NCI-H524 treated with DMSO at 0.1 percent for 48 hours (cell line): ENCODE results near the gene MYLIP.

Experiments used
- DNase-seq: peaks from one replicate; lab custom pipeline; 2025; lab: John Stamatoyannopoulos, UW

Gene MYLIP

DNA sequence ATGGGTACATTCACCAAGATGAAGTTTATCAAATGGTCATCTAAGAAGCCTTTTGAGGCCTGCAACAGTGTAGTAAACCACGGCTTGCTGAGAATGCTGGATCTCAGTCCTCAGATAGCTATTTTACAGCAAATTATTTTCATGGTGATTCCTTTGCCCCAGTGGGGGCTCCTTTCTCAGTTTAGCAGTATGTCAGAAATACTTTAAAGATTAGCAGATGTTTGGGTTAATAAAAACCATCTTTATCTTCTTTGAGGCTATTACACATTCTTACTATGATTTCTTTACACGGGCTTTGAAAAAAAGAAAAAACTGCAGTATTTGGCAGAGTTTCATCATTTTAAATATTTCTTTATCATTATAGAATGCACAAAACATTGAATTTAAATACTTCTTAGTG, 10.7 kb downstream of the MYLIP start:
- DNase-seq = no peak

DNA sequence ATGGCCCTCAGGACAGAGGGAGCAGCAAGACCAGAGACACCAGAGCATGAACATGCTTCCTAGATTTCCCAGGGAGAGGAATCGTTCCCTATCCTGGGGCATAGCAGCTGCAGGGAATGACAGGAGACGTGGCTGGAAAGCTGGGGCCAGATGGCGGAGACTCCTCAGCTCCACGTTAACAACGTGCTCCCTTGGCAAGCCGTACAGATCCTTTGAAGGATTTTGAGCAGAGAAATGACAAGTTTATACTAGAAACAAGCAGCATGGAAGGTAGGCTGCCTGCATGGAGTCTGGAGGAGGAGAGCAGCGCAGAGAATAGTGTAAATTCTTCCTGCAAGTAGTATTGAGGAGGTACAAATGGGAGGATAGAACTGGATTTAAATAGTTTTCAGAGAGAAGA, 11.7 kb downstream of the MYLIP start:
- peak; percentile 47 for DNase-seq

DNA sequence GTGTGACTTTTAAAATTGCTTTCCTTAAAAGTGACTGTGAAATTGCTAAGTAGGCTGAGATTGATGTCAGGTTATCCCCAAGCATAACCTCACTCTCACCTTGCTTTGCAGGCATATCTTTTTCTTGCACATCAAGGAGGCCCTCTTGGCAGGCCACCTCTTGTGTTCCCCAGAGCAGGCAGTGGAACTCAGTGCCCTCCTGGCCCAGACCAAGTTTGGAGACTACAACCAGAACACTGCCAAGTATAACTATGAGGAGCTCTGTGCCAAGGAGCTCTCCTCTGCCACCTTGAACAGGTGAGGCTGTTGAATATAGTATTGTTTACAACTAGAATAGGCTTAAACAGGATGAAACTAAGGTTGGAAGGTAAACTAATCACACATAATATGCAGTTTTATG, 12.6 kb downstream of the MYLIP start:
- DNase-seq = no peak

DNA sequence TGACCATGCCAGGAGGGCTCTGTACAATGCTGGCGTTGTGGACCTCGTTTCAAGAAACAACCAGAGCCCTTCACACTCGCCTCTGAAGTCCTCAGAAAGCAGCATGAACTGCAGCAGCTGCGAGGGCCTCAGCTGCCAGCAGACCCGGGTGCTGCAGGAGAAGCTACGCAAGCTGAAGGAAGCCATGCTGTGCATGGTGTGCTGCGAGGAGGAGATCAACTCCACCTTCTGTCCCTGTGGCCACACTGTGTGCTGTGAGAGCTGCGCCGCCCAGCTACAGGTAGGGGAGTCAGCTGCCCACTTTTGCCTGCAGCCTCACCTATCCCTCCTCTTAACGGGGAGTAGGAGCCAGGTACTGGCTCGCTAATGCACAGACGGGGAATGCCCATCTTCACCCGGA, 16.2 kb downstream of the MYLIP start:
- DNase-seq = no peak

DNA sequence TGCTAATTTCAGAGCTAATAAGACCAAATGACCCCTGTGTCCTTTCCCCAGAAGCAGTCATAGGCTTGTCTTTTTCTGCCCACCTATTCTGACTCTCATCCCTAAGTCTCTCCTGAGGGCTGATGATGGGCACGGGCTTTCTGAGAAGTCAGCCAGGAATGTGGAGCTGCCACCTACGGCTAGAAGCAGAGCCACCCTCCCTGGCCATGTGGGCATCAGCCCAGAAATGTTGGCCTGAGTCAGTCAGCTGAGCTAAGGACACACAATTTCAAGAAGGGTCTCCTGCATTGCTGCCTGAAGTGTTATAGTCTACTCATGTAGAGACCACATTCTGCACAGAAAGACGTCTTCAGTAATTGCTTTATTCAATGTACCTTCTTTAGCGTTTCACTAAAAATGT, 17.1 kb downstream of the MYLIP start:
- no peak for DNase-seq

DNA sequence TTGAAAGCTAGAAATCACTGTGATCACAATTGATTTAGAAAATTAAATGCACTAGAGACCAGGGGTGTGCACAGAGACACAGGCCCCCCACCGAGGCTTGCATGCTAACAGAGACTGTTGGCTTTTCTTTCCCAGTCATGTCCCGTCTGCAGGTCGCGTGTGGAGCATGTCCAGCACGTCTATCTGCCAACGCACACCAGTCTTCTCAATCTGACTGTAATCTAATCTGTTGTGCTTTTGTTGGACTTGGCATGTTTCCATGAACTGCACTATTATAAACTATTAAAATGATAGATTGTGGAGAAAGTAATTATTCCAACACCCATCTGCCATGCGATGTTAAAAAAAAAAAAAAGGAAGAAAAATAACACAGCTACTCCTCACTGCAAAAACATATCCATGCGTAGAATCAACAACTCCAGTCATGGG, 17.7 kb downstream of the MYLIP start:
- no peak for DNase-seq

DNA sequence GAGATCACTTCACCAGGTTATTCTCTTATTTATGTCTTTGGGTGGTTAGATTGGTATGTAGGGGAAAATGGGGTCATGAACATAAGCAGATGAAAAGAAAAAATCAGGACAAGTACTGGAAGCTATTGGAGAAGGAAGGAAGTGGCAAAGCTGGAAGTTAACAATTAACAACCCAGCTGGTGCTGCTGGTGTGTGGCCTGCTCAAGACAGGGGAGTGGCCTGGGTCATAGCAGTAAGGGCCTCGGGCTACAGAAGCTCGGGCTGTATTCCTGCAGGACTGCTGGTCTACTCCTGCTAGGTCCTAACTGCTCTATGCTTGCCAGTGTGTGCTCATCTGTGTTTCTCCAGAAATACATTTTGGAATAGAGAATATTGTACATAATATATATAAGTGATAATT, 19.6 kb downstream of the MYLIP start:
- DNase-seq = no peak

DNA sequence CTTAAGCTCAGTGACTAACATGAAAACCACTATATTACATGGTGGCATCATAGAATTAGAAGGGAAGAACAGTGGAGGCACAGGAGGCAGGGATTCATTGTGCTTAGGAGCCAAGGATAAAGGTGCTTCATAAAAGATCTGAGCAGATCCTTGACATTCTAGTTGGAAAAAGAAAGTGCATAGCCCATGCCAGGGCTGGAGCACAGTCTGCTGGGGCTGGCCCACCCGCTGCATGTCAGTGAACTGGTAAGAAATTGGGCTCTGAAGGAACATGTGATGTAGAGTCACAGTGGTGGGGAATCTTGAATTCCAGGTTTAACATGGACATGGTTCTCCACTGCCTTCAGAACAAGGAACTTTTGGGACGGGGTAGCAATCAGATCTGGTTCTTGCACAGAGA, 20.4 kb downstream of the MYLIP start:
- no peak for DNase-seq

DNA sequence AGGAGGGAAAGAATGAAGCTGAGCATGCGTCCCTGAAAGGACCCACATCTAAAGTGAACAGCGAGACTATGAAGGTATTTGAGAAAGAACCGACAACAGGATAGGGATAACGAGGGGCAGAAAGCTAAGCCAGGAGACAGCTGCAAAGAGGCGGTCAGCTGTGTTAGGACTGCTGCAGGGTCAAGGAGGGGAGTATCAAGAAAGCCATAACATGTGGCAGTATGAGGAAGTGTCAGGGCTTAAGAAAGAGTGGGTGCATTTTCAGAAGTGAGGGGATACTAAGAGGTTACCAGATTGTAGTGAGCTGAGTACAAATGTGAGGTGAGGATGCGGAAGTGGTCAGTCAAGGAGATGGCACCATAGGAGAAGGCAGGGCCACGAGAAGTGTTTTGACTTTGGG, 21.2 kb downstream of the MYLIP start:
- DNase-seq = no peak

DNA sequence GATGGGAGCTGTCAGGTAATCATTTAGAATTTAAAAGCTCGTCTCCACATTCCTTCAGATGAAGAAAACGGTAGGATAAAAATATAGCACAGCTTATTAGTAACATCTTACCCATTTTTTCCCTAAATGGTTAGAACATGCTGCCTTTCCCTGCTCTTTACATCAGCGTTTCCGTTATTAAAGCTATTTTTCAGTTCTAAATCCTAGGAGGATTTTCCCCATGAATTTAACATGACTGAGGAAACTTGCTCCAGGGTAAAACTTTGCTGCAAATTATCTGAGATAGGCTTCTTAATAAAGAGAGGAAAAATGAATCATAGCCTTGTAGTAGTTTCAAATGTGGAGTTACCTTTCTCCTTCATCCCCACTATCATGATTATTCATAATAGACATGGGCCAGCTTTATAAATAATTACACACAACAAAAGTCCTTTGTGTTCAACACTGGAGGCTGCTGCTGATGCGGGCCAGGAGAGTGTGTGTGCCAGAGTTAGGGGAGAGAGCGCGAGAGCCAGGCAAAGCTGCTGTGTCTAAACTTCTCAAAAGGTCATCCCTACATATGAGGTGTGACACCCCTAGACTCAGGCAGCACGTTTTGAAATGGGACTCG, 24.4 kb downstream of the MYLIP start:
- no peak for DNase-seq

DNA sequence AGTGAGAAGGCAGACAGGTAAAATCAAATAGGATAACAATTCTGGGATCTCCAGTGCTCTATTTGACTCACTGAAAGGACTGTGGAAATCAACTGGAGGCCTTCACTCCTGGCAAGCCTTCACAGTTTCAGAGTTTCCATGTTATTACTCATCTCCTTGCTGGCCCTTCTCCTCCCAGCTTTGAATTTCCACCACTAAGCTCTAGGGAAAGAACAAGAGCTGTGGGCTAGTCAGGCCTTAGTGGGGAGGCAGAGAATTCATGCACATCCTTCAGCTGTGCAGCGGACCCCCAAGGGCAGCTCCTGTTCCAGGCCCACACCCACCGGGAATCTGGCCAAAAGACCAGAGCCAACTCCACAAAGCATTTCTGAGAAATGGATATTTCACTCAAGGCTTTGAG, 26.0 kb downstream of the MYLIP start:
- no peak for DNase-seq

DNA sequence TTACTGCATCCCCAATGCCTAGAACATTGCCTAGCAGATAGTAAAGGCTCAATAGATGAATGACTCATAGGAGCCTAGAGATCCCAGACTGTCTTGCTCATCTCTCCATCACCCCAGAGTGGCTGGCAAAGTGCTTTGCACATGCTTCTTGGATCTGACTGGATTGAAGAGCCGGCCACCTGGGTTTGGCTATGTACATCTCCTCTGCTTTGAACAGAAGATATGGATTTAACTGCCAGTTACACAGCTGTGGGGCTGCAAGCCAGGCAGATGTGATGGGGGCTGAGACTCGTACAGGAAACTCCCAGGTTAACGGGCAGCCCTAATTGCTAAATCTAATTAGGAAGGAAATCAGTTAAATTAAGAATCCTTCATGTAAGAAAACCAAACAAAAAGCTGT, 28.6 kb downstream of the MYLIP start:
- no peak for DNase-seq

DNA sequence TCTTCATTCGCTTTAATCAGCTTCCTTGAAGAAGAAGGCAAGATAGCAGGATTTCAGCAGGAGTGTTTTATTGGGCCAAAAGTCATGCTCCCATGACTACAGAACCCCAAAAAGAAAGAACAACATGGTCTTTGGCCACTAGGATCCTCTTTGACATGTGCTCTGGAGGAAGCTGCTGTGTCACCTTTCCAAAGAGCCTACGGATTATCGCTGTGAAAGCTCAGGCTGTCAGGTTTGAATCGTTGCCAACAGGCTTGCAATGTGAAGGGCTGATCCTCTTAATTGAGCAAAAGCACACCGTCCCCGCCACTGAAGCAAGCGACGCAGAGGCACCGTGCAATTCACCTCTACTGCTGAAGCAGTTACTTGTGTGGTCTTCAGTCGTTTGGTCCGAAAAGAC, 29.0 kb downstream of the MYLIP start:
- peak; percentile 95 for DNase-seq

DNA sequence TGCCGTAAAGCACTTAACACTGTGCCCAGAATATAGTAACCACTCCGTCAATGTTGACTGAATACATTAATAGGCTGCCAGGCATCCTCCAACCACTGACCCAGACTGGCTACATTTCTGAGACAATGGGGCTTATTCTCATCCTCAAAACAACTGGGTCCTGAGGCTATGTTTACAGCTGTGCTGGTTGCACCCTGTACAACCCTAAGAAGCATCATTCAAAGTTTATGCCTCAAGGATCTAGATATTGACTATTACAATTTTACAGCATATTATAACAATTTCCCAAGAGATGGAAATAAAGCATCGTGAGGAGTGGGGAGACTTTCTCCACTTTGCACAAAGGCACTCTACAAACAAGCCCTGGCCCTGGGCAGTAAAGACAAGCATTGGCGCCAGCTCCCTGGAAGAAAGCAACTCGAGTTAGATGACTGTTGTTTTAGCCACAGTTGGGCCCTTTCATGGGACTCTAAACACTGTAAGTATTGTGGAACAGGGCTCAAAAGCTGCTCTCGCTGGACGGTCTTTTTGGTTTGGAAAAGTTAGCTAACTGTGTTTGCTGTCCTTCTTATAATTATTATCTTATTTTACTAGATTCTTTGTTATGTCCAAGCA, 30.2 kb downstream of the MYLIP start:
- no peak for DNase-seq

DNA sequence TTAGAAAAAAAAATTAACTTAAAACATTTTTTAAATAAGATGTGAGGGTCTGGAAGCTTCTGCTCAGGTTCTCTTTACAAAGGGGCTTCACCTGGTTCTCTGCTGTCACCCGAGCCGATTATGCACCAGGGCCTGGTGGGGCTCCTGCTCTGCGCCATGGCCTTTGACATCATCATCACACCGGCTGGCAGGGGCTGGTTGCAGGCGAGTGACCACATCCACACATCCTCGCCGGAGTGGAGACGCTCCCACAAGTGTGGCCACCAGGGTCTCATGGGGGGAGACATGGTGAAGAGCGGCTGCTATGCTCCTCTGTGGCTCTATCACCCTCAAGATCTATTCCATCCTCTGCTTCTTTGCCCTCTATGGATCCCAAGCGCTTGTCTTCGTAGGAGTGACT, 31.9 kb downstream of the MYLIP start:
- DNase-seq = no peak

DNA sequence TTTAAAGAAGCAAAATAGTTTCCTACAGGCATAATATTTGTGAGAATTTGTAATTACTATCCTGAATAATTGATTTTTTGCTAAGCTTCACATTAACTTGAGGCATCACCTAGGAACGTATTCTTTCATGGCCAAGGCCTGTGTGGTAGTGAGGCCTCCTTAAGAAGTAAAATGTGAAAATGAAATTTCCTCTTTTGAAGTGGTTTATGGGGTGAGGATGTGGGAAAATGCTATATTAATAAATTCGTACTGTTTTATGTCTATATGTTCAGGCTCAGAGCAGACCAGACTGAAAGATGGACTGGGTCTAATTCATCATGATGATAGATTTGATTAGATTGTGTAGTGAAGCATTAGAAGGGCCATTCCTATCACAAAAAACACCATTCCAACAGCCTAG, 33.1 kb downstream of the MYLIP start:
- DNase-seq = no peak

DNA sequence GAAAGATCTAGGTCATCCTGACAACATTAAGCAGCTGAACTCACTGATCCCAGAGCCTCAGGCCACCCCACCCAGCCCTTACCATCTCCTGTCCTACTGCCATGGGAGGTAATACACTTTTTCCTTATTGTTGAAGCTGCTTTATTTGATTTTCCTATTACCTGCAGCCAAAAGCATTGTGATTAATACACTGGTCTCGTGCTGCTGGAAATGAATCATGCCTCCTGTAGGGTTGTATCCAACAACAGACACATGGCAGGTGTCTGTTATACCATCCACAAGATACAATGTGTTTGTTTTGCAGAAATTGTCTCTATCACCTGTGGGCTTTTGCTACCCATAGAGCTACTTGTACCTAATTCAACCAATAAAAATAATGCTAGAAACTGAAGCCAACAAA, 34.2 kb downstream of the MYLIP start:
- no peak for DNase-seq

DNA sequence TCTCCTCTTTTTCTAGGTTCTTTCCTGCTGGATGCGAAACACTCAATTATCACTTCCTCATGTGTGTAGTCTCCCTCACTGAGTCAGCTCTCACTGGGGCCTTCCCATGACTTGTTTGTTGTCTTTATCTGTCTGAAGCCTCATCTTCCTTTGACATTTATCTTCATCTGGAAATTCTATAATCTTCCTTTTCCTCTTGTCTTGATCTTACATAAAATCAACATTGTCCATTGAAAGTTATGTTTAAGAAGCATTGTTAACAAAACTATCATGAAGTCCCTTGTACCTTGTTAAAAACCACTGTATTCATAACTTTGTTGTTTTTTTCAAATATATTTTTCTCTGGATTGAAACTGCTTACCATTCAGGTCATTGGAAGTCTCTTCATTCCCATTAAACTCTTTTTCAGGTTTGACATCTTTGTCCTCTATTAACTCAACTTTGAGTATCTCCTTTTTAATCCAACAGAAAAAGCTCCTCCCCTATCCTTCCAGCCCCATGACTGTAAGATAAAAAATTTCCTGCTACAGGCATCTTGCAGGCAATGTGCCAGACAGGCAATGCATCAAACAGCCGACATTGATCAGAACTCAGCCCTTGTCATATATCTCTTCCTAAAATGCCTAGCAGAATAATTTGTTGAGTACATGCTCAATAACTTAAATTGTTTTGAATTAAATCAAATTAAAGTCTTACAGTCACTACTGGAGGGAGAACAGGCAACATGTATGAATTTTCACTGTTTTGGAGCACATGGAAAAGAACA, 34.8 kb downstream of the MYLIP start:
- no peak for DNase-seq

DNA sequence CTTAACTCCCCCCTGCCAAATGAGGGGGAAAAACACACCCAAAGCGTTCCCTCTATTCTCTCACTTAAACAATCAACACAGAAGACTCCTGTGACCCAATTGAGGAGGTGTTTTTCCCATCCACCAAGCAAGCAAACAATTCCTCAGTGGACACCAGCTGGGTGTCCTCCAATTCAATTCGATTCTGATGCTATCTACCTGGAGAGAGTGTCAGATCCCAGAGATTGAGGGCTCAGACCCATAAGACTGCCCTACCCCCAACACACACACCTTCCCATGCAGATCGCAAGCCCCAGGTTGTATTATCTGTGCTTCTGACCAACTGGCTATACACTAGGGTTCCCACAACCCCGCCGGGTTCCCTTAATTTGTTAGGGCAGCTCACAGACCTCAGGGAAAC, 36.8 kb downstream of the MYLIP start:
- no peak for DNase-seq

DNA sequence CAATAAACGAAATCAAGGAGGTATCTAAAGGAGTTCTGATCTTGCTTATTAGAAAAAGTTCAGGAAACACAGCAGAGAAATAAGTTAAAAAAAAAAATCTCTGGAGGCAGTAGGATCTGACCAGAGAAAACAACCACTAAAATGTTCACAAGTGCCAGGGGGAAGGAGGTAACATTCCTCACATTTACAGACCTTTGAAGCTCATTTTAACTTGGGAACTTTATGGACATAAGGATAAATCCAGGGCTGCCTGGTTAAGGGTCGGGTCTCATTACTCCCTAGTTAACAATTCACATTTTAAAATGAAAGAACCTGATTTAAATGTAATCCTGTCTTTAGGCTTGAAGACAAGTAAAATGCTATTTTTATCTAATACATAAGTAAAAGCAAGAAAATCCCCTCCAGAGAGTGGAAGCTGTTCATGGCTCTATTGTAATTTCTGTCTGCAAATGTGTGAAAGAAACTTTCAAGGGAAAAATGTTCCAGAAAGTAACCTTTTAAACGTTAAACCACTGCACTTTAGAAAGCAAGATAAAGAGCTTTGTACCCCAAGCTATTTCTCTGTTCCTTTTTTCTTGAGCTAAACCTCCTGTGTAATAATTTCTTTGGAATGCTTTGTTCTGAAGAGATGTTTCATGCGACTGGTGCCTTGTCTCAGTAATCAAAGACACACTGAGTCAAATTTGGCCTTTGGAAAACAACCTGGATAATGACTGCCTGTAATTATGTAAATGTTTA, 38.2 kb downstream of the MYLIP start:
- no peak for DNase-seq

DNA sequence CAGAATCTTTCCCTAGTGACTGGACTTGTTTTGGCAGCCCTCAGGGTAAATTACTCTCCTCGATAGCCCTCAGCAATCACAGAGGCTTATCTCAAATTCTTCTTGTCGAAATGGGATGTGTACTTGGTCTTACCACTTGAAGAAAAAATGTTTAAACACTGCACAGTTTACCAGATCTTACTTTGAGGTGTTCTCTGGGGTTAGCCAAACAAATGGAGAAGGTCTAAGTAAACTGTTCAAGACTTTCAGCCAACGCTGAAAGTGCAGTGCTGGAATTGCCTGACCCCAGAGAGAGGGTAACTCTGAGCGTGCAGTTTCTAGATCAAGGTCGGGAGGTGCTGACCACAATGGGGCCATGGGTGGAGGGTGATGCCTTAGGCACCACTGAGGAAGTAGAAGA, 39.2 kb downstream of the MYLIP start:
- no peak for DNase-seq

DNA sequence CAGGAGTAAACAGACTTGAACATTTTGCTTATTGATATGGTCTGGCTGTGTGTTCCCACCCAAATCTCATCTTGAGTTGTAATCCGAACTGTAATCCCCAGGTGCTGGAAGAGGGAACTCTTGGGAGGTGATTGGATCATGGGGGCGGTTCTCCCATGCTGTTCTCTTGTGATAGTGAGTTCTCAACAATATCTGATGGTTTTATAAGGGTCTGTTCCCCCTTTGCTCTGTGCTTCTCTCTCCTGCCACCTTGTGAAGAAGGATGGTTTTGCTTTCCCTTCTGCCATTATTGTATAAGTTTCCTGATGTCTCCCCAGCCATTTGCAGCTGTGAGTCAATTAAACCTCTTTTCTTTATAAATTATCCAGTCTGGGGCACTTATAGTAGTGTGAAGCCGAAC, 40.0 kb downstream of the MYLIP start:
- peak; percentile 72 for DNase-seq

DNA sequence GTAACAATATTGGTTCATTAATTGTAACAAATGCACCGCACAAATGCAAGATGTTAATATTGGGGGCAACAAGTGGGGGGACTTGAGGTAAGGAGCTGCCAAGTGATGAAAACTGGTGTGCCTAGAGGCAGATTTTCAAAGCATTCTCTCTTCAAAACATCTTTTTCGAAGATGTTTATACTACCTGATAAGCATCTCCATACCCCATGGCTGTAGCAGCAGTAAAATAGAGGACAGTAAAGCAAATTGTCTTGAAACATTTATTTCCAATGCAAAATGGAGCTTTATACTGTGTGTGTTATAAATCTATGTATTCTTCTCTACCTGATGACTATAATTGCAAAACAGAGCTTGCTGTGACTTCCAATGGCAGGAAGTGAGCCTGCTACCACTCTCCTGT, 42.5 kb downstream of the MYLIP start:
- no peak for DNase-seq
